ENCODE data around the gene GCK. TPM values are rescaled to one million over a fixed set of nuclear protein-coding genes. Genes with fewer than 3 reads are reported as not detected.

The GCK gene
- total RNA-seq, 2 donors from 2014 or later, result 1.3 to 2.1 TPM

GRCh38 chr7:44148166-44148565, 41.1 kb downstream of the GCK start:
- peak overlapping the region in 1 of 4 donors; percentile 69 for H3K27ac ChIP-seq
- ATAC-seq (no peak), DNase-seq (peak in 1 of 4 donors; percentile 2)
- WGBS, 2 donors, result 79 to 81% methylated on average over 2 of the region's 2 CpGs
- no peaks in the 10 kb centered on the region for H3K9me3 ChIP-seq
- intact Hi-C loops (cut with DNase I), result no loop called here
- H3K4me1 ChIP-seq, result peaks cover 22% of the 10 kb centered on the region
- TF ChIP-seq POLR2A (IDR thresholded peaks at IDR 0.05), result no peak
- TF ChIP-seq CTCF (IDR thresholded peaks at IDR 0.05), result no peak
- no peaks in the 10 kb centered on the region for H3K27me3 ChIP-seq
- no peaks in the 10 kb centered on the region for H3K36me3 ChIP-seq (replicated peaks in 1 of 2; ENCODE audit: insufficient read depth in 1 of 2, low read depth in 2 of 2)
- H3K4me3 ChIP-seq, result no peak overlapping the region

GRCh38 chr7:44147026-44147991, 41.9 kb downstream of the GCK start:
- Histone ChIP-seq H3K4me3 (no peak overlapping the region), H3K27ac (peak overlapping the region in 3 of 4 donors; percentile 14 to 69 (median 68)), H3K9me3 (no peaks in the 10 kb centered on the region), H3K4me1 (peaks cover 22% of the 10 kb centered on the region), H3K27me3 (no peaks in the 10 kb centered on the region), H3K36me3 (replicated peaks in 1 of 2; ENCODE audit: insufficient read depth in 1 of 2, low read depth in 2 of 2) (no peaks in the 10 kb centered on the region)
- intact Hi-C loops (cut with DNase I), result no loop called here
- ATAC-seq, result peak; percentile 29
- peak; percentile 22 to 49 (median 40) for DNase-seq
- 60 to 64% methylated on average over 31 to 33 of the region's 33 CpGs for WGBS, 2 donors
- TF ChIP-seq POLR2A (IDR thresholded peaks at IDR 0.05) (no peak), CTCF (IDR thresholded peaks at IDR 0.05) (no peak)

- H3K4me3 ChIP-seq, result no peak overlapping the region
- DNase-seq (peak; percentile 76 to 87 (median 82)), ATAC-seq (peak; percentile 86)
- peaks cover 22% of the 10 kb centered on the region for H3K4me1 ChIP-seq
- no peaks in the 10 kb centered on the region for H3K27me3 ChIP-seq
- intact Hi-C loops (cut with DNase I), result no loop called here
- H3K9me3 ChIP-seq, result no peaks in the 10 kb centered on the region
- WGBS, 2 donors, result 20 to 29% methylated on average over 21 to 50 of the region's 65 CpGs
- peak in 1 of 3 donors; percentile 27 for TF ChIP-seq POLR2A (IDR thresholded peaks at IDR 0.05)
- TF ChIP-seq CTCF (IDR thresholded peaks at IDR 0.05), result no peak
- no peaks in the 10 kb centered on the region for H3K36me3 ChIP-seq (replicated peaks in 1 of 2; ENCODE audit: insufficient read depth in 1 of 2, low read depth in 2 of 2)
- peak overlapping the region in 3 of 4 donors; percentile 14 to 69 (median 68) for H3K27ac ChIP-seq
Observed at GRCh38 chr7:44145969-44146911, 43.0 kb downstream of the GCK start.

GRCh38 chr7:44145479-44145968, 43.7 kb downstream of the GCK start:
- WGBS, 2 donors, result 27 to 50% methylated on average over 7 to 53 of the region's 53 CpGs
- DNase-seq, result no peak
- no peaks in the 10 kb centered on the region for H3K27me3 ChIP-seq
- H3K4me3 ChIP-seq, result no peak overlapping the region
- no peaks in the 10 kb centered on the region for H3K9me3 ChIP-seq
- ATAC-seq, result no peak
- H3K36me3 ChIP-seq (replicated peaks in 1 of 2; ENCODE audit: insufficient read depth in 1 of 2, low read depth in 2 of 2), result no peaks in the 10 kb centered on the region
- TF ChIP-seq POLR2A (IDR thresholded peaks at IDR 0.05) (no peak), CTCF (IDR thresholded peaks at IDR 0.05) (no peak)
- H3K27ac ChIP-seq, result no peak overlapping the region
- intact Hi-C loops (cut with DNase I), result no loop called here
- peaks cover 22% of the 10 kb centered on the region for H3K4me1 ChIP-seq
